Mesendoderm (in vitro differentiated cells): Measurements from ENCODE around the gene NCCRP1.
"Not testable (repeated sequence)": the region's sequence is repeated elsewhere in the genome, so short reads cannot be mapped to it uniquely, and the experiment has no call there.

ENCODE experiments used
- DNase-seq: peaks from one replicate; pipeline ENCODE4 v3.0.0; 2013
- H2AK5ac ChIP-seq: 2 replicates; pipeline ENCODE4 v1.6.1; 2013; ENCODE audit warnings: low read length, inconsistent platforms
- H2BK120ac ChIP-seq: 2 replicates; pipeline ENCODE4 v1.6.1; 2013; ENCODE audit warnings: low read depth, mild to moderate bottlenecking, low read length, moderate library complexity, mixed read lengths
- H2BK15ac ChIP-seq: replicated peaks from 2 replicates; pipeline ENCODE4 v1.6.1; 2013; ENCODE audit warnings: low read depth, mild to moderate bottlenecking, moderate library complexity
- H2BK5ac ChIP-seq: 2 replicates; pipeline ENCODE4 v1.6.1; 2013; ENCODE audit warnings: low read length, inconsistent platforms
- H3K18ac ChIP-seq: 2 replicates; pipeline ENCODE4 v1.6.1; 2013; ENCODE audit warnings: mild to moderate bottlenecking, low read length, mixed read lengths
- H3K23ac ChIP-seq: one replicate; pipeline ENCODE4 v1.6.1; 2013; ENCODE audit warnings: low read length
- H3K27ac ChIP-seq: 2 replicates; pipeline ENCODE4 v1.5.1; 2013; ENCODE audit warnings: low read depth, mild to moderate bottlenecking, inconsistent platforms, low read length, moderate library complexity
- H3K27me3 ChIP-seq: 2 replicates; pipeline ENCODE4 v1.6.1; 2013; ENCODE audit warnings: low read length, control low read depth, mild to moderate bottlenecking, inconsistent platforms; ENCODE audit not compliant: insufficient read depth, poor library complexity
- H3K36me3 ChIP-seq: 2 replicates; pipeline ENCODE4 v1.6.1; 2013; ENCODE audit warnings: low read length, inconsistent platforms; ENCODE audit not compliant: control insufficient read depth, insufficient read depth
- H3K4ac ChIP-seq: one replicate; pipeline ENCODE4 v1.6.1; 2013; ENCODE audit warnings: low read depth, mild to moderate bottlenecking, low read length, moderate library complexity
- H3K4me1 ChIP-seq: 2 replicates; pipeline ENCODE4 v1.6.1; 2013; ENCODE audit warnings: low read depth, low read length, inconsistent platforms; ENCODE audit not compliant: control insufficient read depth
- H3K4me2 ChIP-seq: 2 replicates; pipeline ENCODE4 v1.6.1; 2013; ENCODE audit warnings: low read length
- H3K4me3 ChIP-seq: 2 replicates; pipeline ENCODE4 v1.5.1; 2013; ENCODE audit warnings: mild to moderate bottlenecking, low read length
- H3K56ac ChIP-seq: one replicate; pipeline ENCODE4 v1.6.1; 2013; ENCODE audit warnings: low read length
- H3K79me1 ChIP-seq: 2 replicates; pipeline ENCODE4 v1.6.1; 2013; ENCODE audit warnings: low read length, inconsistent platforms
- H3K79me2 ChIP-seq: 2 replicates; pipeline ENCODE4 v1.6.1; 2013; ENCODE audit warnings: mild to moderate bottlenecking, low read length; ENCODE audit not compliant: control insufficient read depth, insufficient read depth
- H3K9ac ChIP-seq: 2 replicates; pipeline ENCODE4 v1.6.1; 2013; ENCODE audit warnings: low read length, inconsistent platforms
- H4K5ac ChIP-seq: one replicate; pipeline ENCODE4 v1.6.1; 2013; ENCODE audit warnings: low read length
- H4K8ac ChIP-seq: one replicate; pipeline ENCODE4 v1.6.1; 2013; ENCODE audit warnings: low read depth, mild to moderate bottlenecking, control low read depth, low read length, moderate library complexity
- WGBS: extraction: QIAGEN DNeasy Blood & Tissue Kit; methylation state at CpG from one replicate; pipeline ENCODE4 v1.1.7; 2013; ENCODE audit warnings: low lambda C conversion rate, missing lambda C conversion rate; ENCODE audit not compliant: insufficient coverage; ENCODE audit errors: extremely low coverage; 5-methylcytosine and 5-hydroxymethylcytosine counted together

NCCRP1 gene

GRCh38 chr19:39209196-39209595, 12.4 kb downstream of the NCCRP1 start:
- H3K27me3 ChIP-seq: no peaks in the 10 kb centered on the region
- H2BK120ac ChIP-seq: no peak overlapping the region
- H3K23ac ChIP-seq: no peak overlapping the region
- H2AK5ac ChIP-seq: no peak overlapping the region
- WGBS: no CpG with 5 or more reads among the region's 7 CpGs
- H3K56ac ChIP-seq: no peak overlapping the region
- H3K79me1 ChIP-seq: no peaks in the 10 kb centered on the region
- no peaks in the 10 kb centered on the region for H3K36me3 ChIP-seq
- no peak for DNase-seq
- no peaks in the 10 kb centered on the region for H3K79me2 ChIP-seq
- H3K4me3 ChIP-seq: no peak overlapping the region
- H3K18ac ChIP-seq: no peak overlapping the region
- no peak overlapping the region for H3K9ac ChIP-seq
- no peak overlapping the region for H2BK5ac ChIP-seq
- no peak overlapping the region for H3K27ac ChIP-seq
- no peak overlapping the region for H4K8ac ChIP-seq
- no peak overlapping the region for H2BK15ac ChIP-seq
- no peak overlapping the region for H3K4ac ChIP-seq
- no peaks in the 10 kb centered on the region for H3K4me1 ChIP-seq
- no peak overlapping the region for H3K4me2 ChIP-seq
- H4K5ac ChIP-seq: no peak overlapping the region

GRCh38 chr19:39211731-39212374, 15.1 kb downstream of the NCCRP1 start:
- H3K27me3 ChIP-seq: no peaks in the 10 kb centered on the region
- H3K23ac ChIP-seq: no peak overlapping the region
- H3K4me2 ChIP-seq: no peak overlapping the region
- H3K4me3 ChIP-seq: no peak overlapping the region
- H2BK5ac ChIP-seq: no peak overlapping the region
- no peak overlapping the region for H3K27ac ChIP-seq
- no peak overlapping the region for H3K9ac ChIP-seq
- H4K8ac ChIP-seq: no peak overlapping the region
- no peak overlapping the region for H2BK15ac ChIP-seq
- H3K56ac ChIP-seq: no peak overlapping the region
- H2AK5ac ChIP-seq: no peak overlapping the region
- no peaks in the 10 kb centered on the region for H3K36me3 ChIP-seq
- H3K18ac ChIP-seq: no peak overlapping the region
- no peak for DNase-seq
- no peak overlapping the region for H4K5ac ChIP-seq
- H3K4me1 ChIP-seq: no peaks in the 10 kb centered on the region
- H3K79me2 ChIP-seq: no peaks in the 10 kb centered on the region
- no CpG with 5 or more reads among the region's 13 CpGs for WGBS
- H2BK120ac ChIP-seq: no peak overlapping the region
- no peaks in the 10 kb centered on the region for H3K79me1 ChIP-seq
- H3K4ac ChIP-seq: no peak overlapping the region

- Histone ChIP-seq H3K4me1 (no peaks in the 10 kb centered on the region), H2BK15ac (no peak overlapping the region), H3K79me1 (no peaks in the 10 kb centered on the region), H3K18ac (no peak overlapping the region), H3K56ac (no peak overlapping the region), H3K79me2 (no peaks in the 10 kb centered on the region), H4K8ac (no peak overlapping the region), H3K4me3 (no peak overlapping the region), H2BK5ac (no peak overlapping the region), H2AK5ac (no peak overlapping the region), H3K27me3 (no peaks in the 10 kb centered on the region), H3K4ac (no peak overlapping the region), H3K9ac (no peak overlapping the region), H4K5ac (no peak overlapping the region), H2BK120ac (no peak overlapping the region), H3K36me3 (no peaks in the 10 kb centered on the region), H3K4me2 (no peak overlapping the region), H3K27ac (no peak overlapping the region), H3K23ac (no peak overlapping the region)
- peak; percentile 59 for DNase-seq
- no CpG with 5 or more reads among the region's 8 CpGs for WGBS
These were observed 15.6 kb downstream of the NCCRP1 start for GRCh38 chr19:39212375-39212742.

GRCh38 chr19:39215323-39215722, 18.6 kb downstream of the NCCRP1 start:
- not testable (repeated sequence) for H3K18ac ChIP-seq

GRCh38 chr19:39217094-39217493, 20.3 kb downstream of the NCCRP1 start:
- no peak overlapping the region for H4K8ac ChIP-seq
- no peak overlapping the region for H3K4ac ChIP-seq
- H3K36me3 ChIP-seq: no peaks in the 10 kb centered on the region
- no peaks in the 10 kb centered on the region for H3K79me2 ChIP-seq
- H2BK5ac ChIP-seq: no peak overlapping the region
- H2AK5ac ChIP-seq: no peak overlapping the region
- H3K4me3 ChIP-seq: no peak overlapping the region
- no peak overlapping the region for H3K23ac ChIP-seq
- no peak overlapping the region for H3K9ac ChIP-seq
- H3K4me1 ChIP-seq: no peaks in the 10 kb centered on the region
- H3K4me2 ChIP-seq: no peak overlapping the region
- DNase-seq: no peak
- H3K56ac ChIP-seq: no peak overlapping the region
- no peak overlapping the region for H3K27ac ChIP-seq
- no peak overlapping the region for H3K18ac ChIP-seq
- no peak overlapping the region for H4K5ac ChIP-seq
- H2BK15ac ChIP-seq: no peak overlapping the region
- WGBS: no CpG with 5 or more reads among the region's 5 CpGs
- H3K79me1 ChIP-seq: no peaks in the 10 kb centered on the region
- no peaks in the 10 kb centered on the region for H3K27me3 ChIP-seq
- no peak overlapping the region for H2BK120ac ChIP-seq

More at GRCh38 chr19:39215323-39215722, 18.6 kb downstream of the NCCRP1 start:
- not testable (repeated sequence) for H4K8ac ChIP-seq, H3K36me3 ChIP-seq, H4K5ac ChIP-seq, H3K27ac ChIP-seq, H3K4ac ChIP-seq, H3K9ac ChIP-seq, H3K56ac ChIP-seq, H3K79me1 ChIP-seq, H2AK5ac ChIP-seq, H2BK120ac ChIP-seq, H3K4me1 ChIP-seq, H2BK15ac ChIP-seq, H3K27me3 ChIP-seq, H2BK5ac ChIP-seq, H3K4me2 ChIP-seq, H3K23ac ChIP-seq, H3K4me3 ChIP-seq, H3K79me2 ChIP-seq, DNase-seq
- WGBS: no CpG with 5 or more reads among the region's 3 CpGs
